ENCODE data around the gene WBP2.

WBP2 gene

DNA sequence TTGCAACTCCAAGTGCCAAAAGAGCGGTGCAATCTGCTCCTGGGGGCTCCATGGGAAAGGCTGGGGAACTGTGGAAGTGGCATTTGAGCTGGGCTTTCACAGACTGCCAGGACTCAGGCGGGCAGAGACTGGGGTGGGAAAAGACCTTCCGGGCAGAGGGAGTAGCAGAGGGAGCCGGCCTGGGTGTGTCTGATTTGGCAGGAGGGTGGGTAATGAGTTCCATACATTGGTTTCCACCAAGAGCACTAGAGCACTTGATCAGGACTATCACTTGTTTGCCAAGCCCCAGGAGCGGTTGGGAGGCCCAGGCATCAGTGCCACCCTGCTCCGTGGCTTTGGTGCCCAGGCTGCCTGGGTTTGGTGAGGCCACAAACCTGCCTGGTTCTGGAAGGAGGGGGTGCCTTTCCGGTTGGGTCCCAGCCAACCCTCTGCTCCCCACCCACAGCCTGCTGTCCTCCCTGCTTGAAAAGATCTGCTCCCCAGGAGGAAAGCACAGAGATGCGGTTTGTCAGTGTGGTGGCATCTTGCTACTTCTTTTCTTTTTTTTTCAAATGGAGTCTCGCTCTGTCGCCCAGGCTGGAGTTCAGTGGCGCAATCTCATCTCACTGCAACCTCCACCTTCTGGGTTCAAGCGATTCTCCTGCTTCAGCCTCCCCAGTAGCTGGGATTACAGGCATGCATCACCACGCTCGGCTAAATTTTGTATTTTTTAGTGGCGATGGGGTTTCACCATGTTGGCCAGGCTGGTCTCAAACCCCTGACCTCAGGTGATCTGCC is 26.7 kb upstream of the WBP2 start:
- no peaks in the 10 kb centered on the region for H3K4me1 ChIP-seq (ENCODE audit: control insufficient read depth, low read depth, low read length)
- H4K8ac ChIP-seq (ENCODE audit: low read depth, low read length), result no peak overlapping the region
- no peak overlapping the region for H3K27ac ChIP-seq (ENCODE audit: low read depth, low read length)
- DNase-seq, result no peak
- no peak overlapping the region for H3K4ac ChIP-seq (ENCODE audit: low read depth, low read length)
- no peak overlapping the region for H2AK5ac ChIP-seq (ENCODE audit: low read length)
- H3K9ac ChIP-seq (ENCODE audit: low read length), result no peak overlapping the region
- no peaks in the 10 kb centered on the region for H3K36me3 ChIP-seq (ENCODE audit: control insufficient read depth, insufficient read depth, low read length)
- no peak overlapping the region for H3K56ac ChIP-seq (ENCODE audit: low read length)
- H2BK15ac ChIP-seq (replicated peaks; ENCODE audit: low read depth), result no peak overlapping the region
- no peaks in the 10 kb centered on the region for H3K79me2 ChIP-seq (ENCODE audit: control insufficient read depth, insufficient read depth, low read length)
- no peaks in the 10 kb centered on the region for H3K27me3 ChIP-seq (ENCODE audit: insufficient read depth, low read length, poor library complexity)
- no CpG with 5 or more reads among the region's 15 CpGs for WGBS (ENCODE audit: extremely low coverage, insufficient coverage, low lambda C conversion rate)
- H2BK120ac ChIP-seq (ENCODE audit: low read depth, low read length), result no peak overlapping the region
- no peaks in the 10 kb centered on the region for H3K79me1 ChIP-seq (ENCODE audit: low read length)
- no peak overlapping the region for H3K4me2 ChIP-seq (ENCODE audit: low read length)
- no peak overlapping the region for H3K23ac ChIP-seq (ENCODE audit: low read length)
- H4K5ac ChIP-seq (ENCODE audit: low read length), result no peak overlapping the region
- no peak overlapping the region for H3K4me3 ChIP-seq (ENCODE audit: low read length)
- H3K18ac ChIP-seq (ENCODE audit: low read length), result no peak overlapping the region
- H2BK5ac ChIP-seq (ENCODE audit: low read length), result no peak overlapping the region

DNA sequence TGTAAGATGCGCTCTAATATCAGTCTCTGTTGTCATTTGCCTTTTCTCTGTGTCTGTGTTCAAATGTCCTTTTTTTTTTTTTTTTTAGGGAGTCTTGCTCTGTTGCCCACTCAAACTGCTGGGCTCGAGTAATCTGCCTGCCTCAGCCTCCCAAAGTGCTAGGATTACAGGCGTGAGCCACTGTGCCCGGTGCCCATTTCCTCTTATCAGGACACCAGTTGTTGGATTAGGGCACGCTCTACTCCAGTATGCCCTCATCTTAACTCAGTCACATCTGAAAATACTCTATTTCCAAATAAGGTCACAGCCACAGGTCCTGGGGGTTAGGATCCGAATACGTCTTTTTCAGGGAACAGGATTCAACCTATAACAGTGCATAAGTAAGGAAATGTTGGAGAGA is 25.1 kb upstream of the WBP2 start:
- no CpG with 5 or more reads among the region's 7 CpGs for WGBS (ENCODE audit: extremely low coverage, insufficient coverage, low lambda C conversion rate)
- no peak overlapping the region for H3K56ac ChIP-seq (ENCODE audit: low read length)
- no peak overlapping the region for H3K27ac ChIP-seq (ENCODE audit: low read depth, low read length)

DNA sequence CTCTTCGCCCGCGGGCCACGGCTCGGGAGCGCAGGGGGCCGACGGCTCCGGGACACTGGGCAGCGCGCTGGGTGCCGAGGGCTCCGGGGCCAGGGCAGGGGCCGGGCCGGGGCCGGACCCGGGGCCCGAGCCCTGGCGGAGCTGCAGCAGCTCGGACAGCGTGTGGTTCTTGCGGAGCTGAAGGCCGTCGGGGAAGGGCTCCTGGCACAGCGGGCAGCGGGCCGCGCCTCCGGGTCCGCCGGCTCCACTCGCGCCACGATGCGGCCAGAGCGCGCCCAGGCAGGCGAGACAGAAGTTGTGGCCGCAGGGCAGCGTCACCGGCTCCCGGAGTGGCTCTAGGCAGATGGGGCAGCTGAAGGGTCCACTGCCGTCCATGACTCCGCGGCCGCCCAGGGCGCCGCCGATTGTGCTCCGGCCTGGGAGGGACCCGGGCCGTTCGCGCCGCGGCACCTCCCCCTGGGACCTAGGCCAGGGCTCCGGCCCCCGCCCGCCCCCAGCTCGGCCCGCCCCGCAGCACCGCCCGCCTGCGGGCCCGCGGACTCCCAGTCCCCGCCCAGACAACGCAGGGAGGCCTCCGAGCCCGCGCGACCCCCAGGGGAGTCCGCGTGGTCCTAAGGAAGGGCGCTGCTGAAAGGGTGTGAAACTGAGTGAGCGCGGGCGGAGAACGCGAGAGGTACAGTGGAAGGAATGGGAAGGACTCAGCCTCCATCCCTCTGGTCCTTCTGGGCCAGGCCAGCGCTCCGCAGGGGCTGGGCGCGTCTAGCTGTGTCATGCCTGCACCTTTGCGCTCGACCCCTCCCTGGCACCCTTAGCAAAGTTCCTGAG is 23.3 kb upstream of the WBP2 start, which contains the start of gene TRIM47:
Gene TRIM47 (minus strand): TSS at position 408 of the 825 bp plus-strand sequence. CDS start 33 bp downstream, at position 375.
- DNase-seq, result peak; percentile 77

More for the DNA sequence above, 25.1 kb upstream of the WBP2 start:
- Histone ChIP-seq H2BK15ac (replicated peaks; ENCODE audit: low read depth) (no peak overlapping the region), H3K4ac (ENCODE audit: low read depth, low read length) (no peak overlapping the region), H3K79me1 (ENCODE audit: low read length) (no peaks in the 10 kb centered on the region), H4K8ac (ENCODE audit: low read depth, low read length) (no peak overlapping the region), H3K18ac (ENCODE audit: low read length) (no peak overlapping the region), H3K36me3 (ENCODE audit: control insufficient read depth, insufficient read depth, low read length) (no peaks in the 10 kb centered on the region), H3K23ac (ENCODE audit: low read length) (no peak overlapping the region), H3K4me3 (ENCODE audit: low read length) (no peak overlapping the region), H3K9ac (ENCODE audit: low read length) (no peak overlapping the region), H3K27me3 (ENCODE audit: insufficient read depth, low read length, poor library complexity) (no peaks in the 10 kb centered on the region), H4K5ac (ENCODE audit: low read length) (no peak overlapping the region), H2BK5ac (ENCODE audit: low read length) (no peak overlapping the region), H3K79me2 (ENCODE audit: control insufficient read depth, insufficient read depth, low read length) (no peaks in the 10 kb centered on the region), H3K4me1 (ENCODE audit: control insufficient read depth, low read depth, low read length) (no peaks in the 10 kb centered on the region), H2BK120ac (ENCODE audit: low read depth, low read length) (no peak overlapping the region), H2AK5ac (ENCODE audit: low read length) (no peak overlapping the region), H3K4me2 (ENCODE audit: low read length) (no peak overlapping the region)
- DNase-seq, result no peak

DNA sequence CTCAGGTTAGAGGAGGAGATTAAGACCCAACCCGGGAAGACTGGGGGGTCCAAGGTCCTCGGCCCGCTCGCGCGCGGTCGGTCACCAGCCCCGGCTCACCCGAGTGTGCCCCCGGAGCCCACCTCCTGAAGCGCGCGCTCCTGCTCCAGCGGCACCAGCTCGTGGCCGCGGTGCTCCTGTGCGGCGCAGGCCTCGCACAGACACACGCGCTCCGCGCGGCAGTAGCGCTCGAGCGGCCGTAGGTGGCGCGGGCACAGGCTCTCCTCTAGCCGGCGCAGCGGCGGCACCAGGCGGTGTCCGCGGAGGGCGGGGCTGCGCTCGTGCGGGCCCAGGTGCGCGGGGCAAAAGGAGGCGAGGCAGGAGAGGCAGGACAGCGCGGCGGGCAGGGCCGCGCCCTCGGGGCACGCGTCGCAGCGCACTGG is 22.6 kb upstream of the WBP2 start:
- Histone ChIP-seq H2BK120ac (ENCODE audit: low read depth, low read length) (no peak overlapping the region), H4K5ac (ENCODE audit: low read length) (no peak overlapping the region), H3K27me3 (ENCODE audit: insufficient read depth, low read length, poor library complexity) (no peaks in the 10 kb centered on the region), H3K27ac (ENCODE audit: low read depth, low read length) (no peak overlapping the region), H3K23ac (ENCODE audit: low read length) (no peak overlapping the region), H3K9ac (ENCODE audit: low read length) (peak overlapping the region; percentile 58), H2AK5ac (ENCODE audit: low read length) (no peak overlapping the region), H4K8ac (ENCODE audit: low read depth, low read length) (no peak overlapping the region), H2BK5ac (ENCODE audit: low read length) (no peak overlapping the region), H3K18ac (ENCODE audit: low read length) (no peak overlapping the region), H3K36me3 (ENCODE audit: control insufficient read depth, insufficient read depth, low read length) (no peaks in the 10 kb centered on the region), H3K4ac (ENCODE audit: low read depth, low read length) (no peak overlapping the region), H3K4me3 (ENCODE audit: low read length) (peak overlapping the region; percentile 12), H3K79me1 (ENCODE audit: low read length) (no peaks in the 10 kb centered on the region), H2BK15ac (replicated peaks; ENCODE audit: low read depth) (no peak overlapping the region), H3K4me2 (ENCODE audit: low read length) (peak overlapping the region; percentile 80), H3K4me1 (ENCODE audit: control insufficient read depth, low read depth, low read length) (no peaks in the 10 kb centered on the region), H3K56ac (ENCODE audit: low read length) (peak overlapping the region; percentile 83), H3K79me2 (ENCODE audit: control insufficient read depth, insufficient read depth, low read length) (no peaks in the 10 kb centered on the region)
- WGBS (ENCODE audit: extremely low coverage, insufficient coverage, low lambda C conversion rate), result no CpG with 5 or more reads among the region's 56 CpGs
- peak; percentile 85 for DNase-seq

More for the DNA sequence above, 23.3 kb upstream of the WBP2 start, which contains the start of gene TRIM47:
- Histone ChIP-seq H2BK5ac (ENCODE audit: low read length) (no peak within 1 kb of the TSS), H2AK5ac (ENCODE audit: low read length) (no peak within 1 kb of the TSS), H3K18ac (ENCODE audit: low read length) (no peak within 1 kb of the TSS), H2BK15ac (replicated peaks; ENCODE audit: low read depth) (no peak within 1 kb of the TSS), H3K36me3 (ENCODE audit: control insufficient read depth, insufficient read depth, low read length) (no peaks in the 10 kb centered on the region), H4K5ac (ENCODE audit: low read length) (no peak within 1 kb of the TSS), H3K4me2 (ENCODE audit: low read length) (peak within 1 kb of the TSS; percentile 80), H3K9ac (ENCODE audit: low read length) (peak within 1 kb of the TSS; percentile 58), H3K27me3 (ENCODE audit: insufficient read depth, low read length, poor library complexity) (no peaks in the 10 kb centered on the region), H3K4me1 (ENCODE audit: control insufficient read depth, low read depth, low read length) (no peaks in the 10 kb centered on the region), H3K27ac (ENCODE audit: low read depth, low read length) (no peak within 1 kb of the TSS), H3K4me3 (ENCODE audit: low read length) (peak within 1 kb of the TSS; percentile 12), H2BK120ac (ENCODE audit: low read depth, low read length) (no peak within 1 kb of the TSS), H3K56ac (ENCODE audit: low read length) (peak within 1 kb of the TSS; percentile 83), H3K23ac (ENCODE audit: low read length) (no peak within 1 kb of the TSS), H3K79me1 (ENCODE audit: low read length) (no peaks in the 10 kb centered on the region), H4K8ac (ENCODE audit: low read depth, low read length) (no peak within 1 kb of the TSS), H3K4ac (ENCODE audit: low read depth, low read length) (no peak within 1 kb of the TSS), H3K79me2 (ENCODE audit: control insufficient read depth, insufficient read depth, low read length) (no peaks in the 10 kb centered on the region)
- WGBS (ENCODE audit: extremely low coverage, insufficient coverage, low lambda C conversion rate), result no CpG with 5 or more reads among the region's 87 CpGs

DNA sequence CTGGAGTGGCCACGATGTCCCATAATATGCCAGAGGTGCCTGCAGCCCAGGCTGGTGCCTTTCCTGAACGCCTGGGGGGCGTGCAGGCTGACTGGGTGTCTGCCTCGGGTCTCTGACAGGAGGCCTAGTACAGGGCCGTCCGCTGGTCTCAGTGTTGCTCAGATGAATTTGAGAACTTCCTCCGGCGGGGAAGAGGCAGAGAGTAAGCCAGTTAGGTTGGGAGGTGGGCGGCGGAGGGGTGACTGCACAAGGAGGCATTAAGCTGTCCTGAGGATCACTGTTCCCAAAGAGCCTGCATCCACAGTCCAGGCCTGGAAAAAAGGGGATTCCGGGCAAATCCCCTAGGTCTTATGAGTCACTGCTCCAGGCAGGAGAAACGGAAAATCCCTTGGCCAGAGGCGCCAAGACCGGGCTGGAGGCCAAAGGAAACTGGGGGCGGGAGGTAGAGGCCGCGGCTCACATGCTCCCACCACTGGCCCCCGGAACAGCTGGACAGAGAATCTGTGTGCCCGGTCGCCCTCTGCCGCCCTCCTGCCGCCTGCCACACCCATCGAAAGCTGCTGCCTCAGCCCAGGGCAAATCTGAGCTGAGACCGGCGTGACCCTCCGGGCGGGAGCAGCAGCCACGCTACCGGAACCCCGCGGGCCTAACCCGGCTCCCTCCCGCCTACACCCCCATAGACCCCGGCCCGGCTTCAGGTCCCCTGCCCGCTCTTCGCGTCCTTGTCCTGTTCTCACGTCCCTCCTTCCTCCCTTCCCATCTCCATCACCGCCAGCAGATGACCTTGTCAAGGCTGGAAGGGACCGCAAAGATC is 22.0 kb upstream of the WBP2 start:
- peak overlapping the region; percentile 58 for H3K9ac ChIP-seq (ENCODE audit: low read length)
- H2BK120ac ChIP-seq (ENCODE audit: low read depth, low read length), result no peak overlapping the region
- no peak overlapping the region for H3K4ac ChIP-seq (ENCODE audit: low read depth, low read length)
- no CpG with 5 or more reads among the region's 41 CpGs for WGBS (ENCODE audit: extremely low coverage, insufficient coverage, low lambda C conversion rate)
- H3K27ac ChIP-seq (ENCODE audit: low read depth, low read length), result no peak overlapping the region
- no peaks in the 10 kb centered on the region for H3K79me1 ChIP-seq (ENCODE audit: low read length)
- no peaks in the 10 kb centered on the region for H3K36me3 ChIP-seq (ENCODE audit: control insufficient read depth, insufficient read depth, low read length)
- no peaks in the 10 kb centered on the region for H3K27me3 ChIP-seq (ENCODE audit: insufficient read depth, low read length, poor library complexity)
- H3K18ac ChIP-seq (ENCODE audit: low read length), result no peak overlapping the region
- peak overlapping the region; percentile 80 for H3K4me2 ChIP-seq (ENCODE audit: low read length)
- no peaks in the 10 kb centered on the region for H3K79me2 ChIP-seq (ENCODE audit: control insufficient read depth, insufficient read depth, low read length)
- H2BK5ac ChIP-seq (ENCODE audit: low read length), result no peak overlapping the region
- H3K56ac ChIP-seq (ENCODE audit: low read length), result peak overlapping the region; percentile 83
- peak; percentile 44 for DNase-seq
- no peak overlapping the region for H2BK15ac ChIP-seq (replicated peaks; ENCODE audit: low read depth)
- peak overlapping the region; percentile 12 for H3K4me3 ChIP-seq (ENCODE audit: low read length)
- no peak overlapping the region for H3K23ac ChIP-seq (ENCODE audit: low read length)
- no peaks in the 10 kb centered on the region for H3K4me1 ChIP-seq (ENCODE audit: control insufficient read depth, low read depth, low read length)
- H4K8ac ChIP-seq (ENCODE audit: low read depth, low read length), result no peak overlapping the region
- H4K5ac ChIP-seq (ENCODE audit: low read length), result no peak overlapping the region
- no peak overlapping the region for H2AK5ac ChIP-seq (ENCODE audit: low read length)
